Measurements from ENCODE around the gene DIDO1. TPM values are rescaled to one million over a fixed set of nuclear protein-coding genes. Genes with fewer than 3 reads are reported as not detected.

DIDO1 gene
- total and polyA plus RNA-seq, 2 of the 13 experiments (the other 11 are each of a cell fraction or from before 2014, with no cell fraction given): 75.0 to 75.1 TPM

GRCh38 chr20:62828511-62829230 lies 97.6 kb downstream of the DIDO1 start:
- Histone ChIP-seq H3K4me3 (replicated peaks in 1 of 3; ENCODE audit: insufficient read depth in 1 of 3, low read depth in 2 of 3, low read length in 3 of 3) (no peak overlapping the region), H3K36me3 (replicated peaks in 1 of 2; ENCODE audit: control insufficient read depth in 1 of 2, insufficient read depth in 2 of 2, low read length in 2 of 2) (peaks cover 9% of the 10 kb centered on the region in 2 experiments; a peak in 3 of 5 replicates), H2AFZ (ENCODE audit: low read length) (no peak overlapping the region), H3K79me2 (ENCODE audit: insufficient read depth, low read length) (no peaks in the 10 kb centered on the region), H3K9me3 (ENCODE audit: low read length) (no peaks in the 10 kb centered on the region), H3K9ac (ENCODE audit: insufficient read depth, low read depth, low read length) (no peak overlapping the region), H4K20me1 (ENCODE audit: insufficient read depth, low read length) (no peaks in the 10 kb centered on the region; the same call in 1 of the 2 replicates), H3K4me1 (ENCODE audit: insufficient read depth, low read length) (peaks cover 35% of the 10 kb centered on the region), H3K4me2 (ENCODE audit: low read depth, low read length) (no peak overlapping the region), H3K27me3 (ENCODE audit: control insufficient read depth in 1 of 2, insufficient read depth in 2 of 2, low read length in 2 of 2) (no peaks in the 10 kb centered on the region), H3K27ac (ENCODE audit: extremely low read length, insufficient read depth, low read length) (no peak overlapping the region)
- ATAC-seq: no peak
- WGBS (ENCODE audit: low lambda C conversion rate): 86% methylated on average over 26 of the region's 29 CpGs
- ChIA-PET POLR2A (no interaction called here), CTCF (ENCODE audit: low intra/inter-chr PET ratio, low total read pairs) (no interaction called here)
- no peak for FAIRE-seq
- in situ Hi-C loops (cut with HindIII; ENCODE audit: extremely low pct_ligation_motif_present, low pct_unique_long_range_greater_than_20kb): no loop called here
- DNase-seq (ENCODE audit: low spot score): no peak
- intact Hi-C loops (cut with micrococcal nuclease; ENCODE audit: unreplicated experiment): no loop called here
- BruUV-seq (replicated peaks): no TSS peak
- peak; percentile 14 for TF ChIP-seq HNRNPLL (IDR thresholded peaks at IDR 0.05; ENCODE audit: low read depth, low read length, poor library complexity, severe bottlenecking)
- TF ChIP-seq GABPB1 (CRISPR knock-in tag; IDR thresholded peaks at IDR 0.05): no peak
- no peak for TF ChIP-seq IKZF4 (CRISPR knock-in tag; IDR thresholded peaks at IDR 0.05; ENCODE audit: borderline replicate concordance, low read depth, not compliant biosample characterization)
- TF ChIP-seq RBFOX2 (IDR thresholded peaks at IDR 0.05; ENCODE audit: low read depth, low read length): peak; percentile 59
- TF ChIP-seq ZBTB37 (CRISPR knock-in tag; IDR thresholded peaks at IDR 0.05): no peak
- TF ChIP-seq MNT (IDR thresholded peaks at IDR 0.05): 0 out of 2 replicates have a peak, but pooled peaks have one; percentile 11
- no peak for TF ChIP-seq ZBTB21 (CRISPR knock-in tag; IDR thresholded peaks at IDR 0.05)
- TF ChIP-seq TBL1XR1 (IDR thresholded peaks at IDR 0.05; ENCODE audit: borderline replicate concordance, low read length, partially characterized antibody): no peak
- no peak for TF ChIP-seq CENPBD1 (CRISPR knock-in tag; IDR thresholded peaks at IDR 0.05; ENCODE audit: borderline replicate concordance, low read depth)
- 0 out of 2 replicates have a peak, but pooled peaks have one; percentile 58 for TF ChIP-seq PCBP1 (IDR thresholded peaks at IDR 0.05; ENCODE audit: borderline replicate concordance, low read depth, low read length)
- no peak for TF ChIP-seq ZBTB7A (CRISPR knock-in tag; IDR thresholded peaks at IDR 0.05)
- no peak for TF ChIP-seq RXRA (CRISPR knock-in tag; IDR thresholded peaks at IDR 0.05)
- no peak for TF ChIP-seq NFKBIZ (CRISPR knock-in tag; IDR thresholded peaks at IDR 0.05)
- no peak for TF ChIP-seq ZNF232 (CRISPR knock-in tag; IDR thresholded peaks at IDR 0.05; ENCODE audit: borderline replicate concordance)
- TF ChIP-seq ZBTB38 (CRISPR knock-in tag; IDR thresholded peaks at IDR 0.05): 0 out of 2 replicates have a peak, but pooled peaks have one; percentile 16
- TF ChIP-seq GMEB2 (CRISPR knock-in tag; IDR thresholded peaks at IDR 0.05; ENCODE audit: low read depth): no peak
- no peak for TF ChIP-seq HMG20B (CRISPR knock-in tag; conservative IDR thresholded peaks at IDR 0.05)
- TF ChIP-seq ZNF180 (CRISPR knock-in tag; IDR thresholded peaks at IDR 0.05; ENCODE audit: borderline replicate concordance, low read depth): no peak
- TF ChIP-seq ZNF572 (CRISPR knock-in tag; IDR thresholded peaks at IDR 0.05): no peak
- TF ChIP-seq AGO2 (optimal IDR thresholded peaks at IDR 0.05; ENCODE audit: low read depth, low read length): peak; percentile 55
- no peak for TF ChIP-seq ZNF124 (CRISPR knock-in tag; IDR thresholded peaks at IDR 0.05)

All from HepG2 (cell line).